ENCODE data around the gene LRRC47.
A peak's percentile ranks its signal among the peaks of the same experiment; 100 is the strongest.

LRRC47 gene

DNA sequence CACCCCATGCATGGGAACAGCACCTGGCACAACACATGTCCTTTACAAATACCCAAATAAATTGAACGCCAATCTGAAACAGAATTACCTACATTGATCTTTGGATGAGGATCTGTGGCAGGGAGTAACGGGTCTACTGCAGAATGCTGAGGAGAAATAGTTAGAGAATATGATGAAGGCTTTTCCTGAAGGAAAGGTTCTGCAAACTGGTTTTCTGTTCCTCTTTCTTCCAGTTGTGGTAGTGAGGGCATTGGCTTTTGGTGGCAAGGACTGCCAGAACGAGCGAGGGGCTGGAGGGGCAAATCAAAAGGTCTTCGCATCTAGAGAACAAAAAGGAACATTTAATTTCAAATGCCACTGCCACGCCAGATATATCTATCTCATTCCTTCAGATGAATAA lies 40.9 kb upstream of the LRRC47 start:
- Histone ChIP-seq H3K27ac (no peak overlapping the region), H3K27me3 (no peaks in the 10 kb centered on the region), H3K36me3 (peaks cover 71 to 99% (median 91%) of the 10 kb centered on the region in 3 donors), H3K4me3 (no peak overlapping the region), H3K9me3 (peaks cover 0 to 4% (median 0%) of the 10 kb centered on the region in 3 donors), H3K4me1 (no peaks in the 10 kb centered on the region)
- no peak for DNase-seq
- intact Hi-C loops (cut with DNase I; ENCODE audit: low total_unique reads): no loop called here
- TF ChIP-seq, protein P1, sequence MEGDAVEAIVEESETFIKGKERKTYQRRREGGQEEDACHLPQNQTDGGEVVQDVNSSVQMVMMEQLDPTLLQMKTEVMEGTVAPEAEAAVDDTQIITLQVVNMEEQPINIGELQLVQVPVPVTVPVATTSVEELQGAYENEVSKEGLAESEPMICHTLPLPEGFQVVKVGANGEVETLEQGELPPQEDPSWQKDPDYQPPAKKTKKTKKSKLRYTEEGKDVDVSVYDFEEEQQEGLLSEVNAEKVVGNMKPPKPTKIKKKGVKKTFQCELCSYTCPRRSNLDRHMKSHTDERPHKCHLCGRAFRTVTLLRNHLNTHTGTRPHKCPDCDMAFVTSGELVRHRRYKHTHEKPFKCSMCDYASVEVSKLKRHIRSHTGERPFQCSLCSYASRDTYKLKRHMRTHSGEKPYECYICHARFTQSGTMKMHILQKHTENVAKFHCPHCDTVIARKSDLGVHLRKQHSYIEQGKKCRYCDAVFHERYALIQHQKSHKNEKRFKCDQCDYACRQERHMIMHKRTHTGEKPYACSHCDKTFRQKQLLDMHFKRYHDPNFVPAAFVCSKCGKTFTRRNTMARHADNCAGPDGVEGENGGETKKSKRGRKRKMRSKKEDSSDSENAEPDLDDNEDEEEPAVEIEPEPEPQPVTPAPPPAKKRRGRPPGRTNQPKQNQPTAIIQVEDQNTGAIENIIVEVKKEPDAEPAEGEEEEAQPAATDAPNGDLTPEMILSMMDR (IDR thresholded peaks at IDR 0.05): no peak

DNA sequence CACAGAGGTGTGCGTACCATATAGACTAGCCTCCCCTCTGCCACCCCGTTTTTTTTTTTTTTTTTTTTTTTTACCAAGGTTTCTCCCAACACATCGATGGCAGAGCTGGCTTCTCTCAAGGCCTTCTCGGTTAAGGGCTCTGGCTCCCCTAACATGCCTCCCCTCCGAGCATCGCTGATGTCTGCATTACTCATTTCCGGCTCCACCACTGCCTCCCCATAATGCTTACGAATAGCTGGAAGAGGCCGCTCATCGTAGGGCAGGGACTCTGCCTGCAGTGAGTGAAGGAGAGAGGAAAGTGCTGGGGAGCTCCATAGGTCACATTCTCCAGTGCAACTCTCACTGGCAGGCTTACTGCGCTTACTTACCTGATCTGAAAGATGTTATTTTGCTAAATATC lies 40.1 kb upstream of the LRRC47 start:
- peaks cover 0 to 4% (median 0%) of the 10 kb centered on the region in 3 donors for H3K9me3 ChIP-seq
- intact Hi-C loops (cut with DNase I; ENCODE audit: low total_unique reads): no loop called here
- DNase-seq: no peak
- no peaks in the 10 kb centered on the region for H3K4me1 ChIP-seq
- H3K4me3 ChIP-seq: no peak overlapping the region
- no peaks in the 10 kb centered on the region for H3K27me3 ChIP-seq
- no peak overlapping the region for H3K27ac ChIP-seq
- TF ChIP-seq, protein P1 (IDR thresholded peaks at IDR 0.05): no peak
- H3K36me3 ChIP-seq: peaks cover 76 to 99% (median 91%) of the 10 kb centered on the region in 3 donors

DNA sequence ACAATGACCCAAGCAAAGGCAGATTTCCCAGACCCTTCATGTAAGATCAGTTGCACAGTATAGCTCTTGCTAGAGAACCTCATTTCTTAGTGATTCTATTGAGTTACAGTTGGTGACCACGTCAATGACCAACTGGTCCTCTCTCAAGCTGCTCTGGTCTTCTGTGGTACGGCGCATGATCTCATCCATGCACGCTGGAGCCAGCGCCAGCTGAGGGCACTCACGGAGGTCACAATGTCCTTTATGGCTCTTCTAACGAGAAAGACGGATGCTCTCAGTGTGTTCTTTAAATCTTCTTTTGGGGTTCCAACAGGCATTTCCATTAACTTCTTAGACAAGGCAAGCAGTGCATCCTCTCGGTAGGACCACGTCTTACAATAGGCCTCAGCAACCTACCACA lies 38.4 kb upstream of the LRRC47 start:
- no peak overlapping the region for H3K4me3 ChIP-seq
- peaks cover 77 to 99% (median 94%) of the 10 kb centered on the region in 3 donors for H3K36me3 ChIP-seq
- peaks cover 0 to 4% (median 0%) of the 10 kb centered on the region in 3 donors for H3K9me3 ChIP-seq
- DNase-seq: no peak
- intact Hi-C loops (cut with DNase I; ENCODE audit: low total_unique reads): no loop called here
- TF ChIP-seq, protein P1 (IDR thresholded peaks at IDR 0.05): no peak
- no peak overlapping the region for H3K27ac ChIP-seq
- no peaks in the 10 kb centered on the region for H3K27me3 ChIP-seq
- no peaks in the 10 kb centered on the region for H3K4me1 ChIP-seq

DNA sequence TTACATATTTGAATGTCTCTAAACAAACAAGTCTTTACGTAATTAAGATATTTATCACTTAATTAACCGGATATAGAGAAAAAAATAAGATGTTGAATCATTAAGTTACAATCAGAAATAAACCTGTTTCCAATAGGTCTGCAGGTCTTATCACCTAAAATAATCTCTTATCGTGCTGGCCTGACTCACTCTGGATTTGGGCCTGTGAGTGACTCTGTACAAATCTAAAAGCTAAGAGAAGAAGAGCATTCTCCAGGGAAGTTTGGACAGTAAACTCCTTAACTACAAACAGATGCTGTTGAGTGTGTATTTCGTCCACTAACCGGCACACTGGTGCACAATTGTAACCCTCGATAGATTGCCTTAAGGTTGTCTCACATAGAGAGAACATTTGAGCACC lies 35.4 kb upstream of the LRRC47 start:
- H3K4me3 ChIP-seq: no peak overlapping the region
- H3K27me3 ChIP-seq: no peaks in the 10 kb centered on the region
- intact Hi-C loops (cut with DNase I; ENCODE audit: low total_unique reads): no loop called here
- no peaks in the 10 kb centered on the region for H3K9me3 ChIP-seq
- peaks cover 73 to 99% (median 93%) of the 10 kb centered on the region in 3 donors for H3K36me3 ChIP-seq
- H3K27ac ChIP-seq: no peak overlapping the region
- no peak for DNase-seq
- TF ChIP-seq, protein P1 (IDR thresholded peaks at IDR 0.05): no peak
- no peaks in the 10 kb centered on the region for H3K4me1 ChIP-seq

DNA sequence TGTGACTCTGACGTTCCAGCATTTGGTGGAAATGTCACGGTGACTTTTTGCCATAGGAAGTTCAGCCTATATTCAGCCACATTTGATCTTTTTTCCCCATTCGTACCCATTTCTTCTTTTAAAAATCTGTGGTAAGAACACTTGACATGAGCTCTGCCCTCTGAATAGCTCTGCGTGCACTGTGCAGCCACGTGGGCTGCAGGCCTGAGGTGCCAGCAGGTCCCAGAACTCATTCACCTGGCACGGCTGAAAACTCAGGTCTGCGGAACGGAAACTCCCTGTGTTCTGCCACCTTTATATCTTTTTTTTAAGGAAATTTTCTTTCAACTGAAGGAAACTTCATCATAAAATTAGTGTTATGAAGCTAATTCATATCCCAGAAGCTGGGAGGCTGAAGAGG lies 32.1 kb upstream of the LRRC47 start:
- Histone ChIP-seq H3K9me3 (no peaks in the 10 kb centered on the region), H3K27ac (no peak overlapping the region), H3K36me3 (peaks cover 77 to 100% (median 97%) of the 10 kb centered on the region in 3 donors), H3K4me1 (no peaks in the 10 kb centered on the region), H3K27me3 (no peaks in the 10 kb centered on the region), H3K4me3 (no peak overlapping the region)
- intact Hi-C loops (cut with DNase I; ENCODE audit: low total_unique reads): no loop called here
- DNase-seq: peak in 1 of 2 donors; percentile 35
- TF ChIP-seq, protein P1 (IDR thresholded peaks at IDR 0.05): no peak

DNA sequence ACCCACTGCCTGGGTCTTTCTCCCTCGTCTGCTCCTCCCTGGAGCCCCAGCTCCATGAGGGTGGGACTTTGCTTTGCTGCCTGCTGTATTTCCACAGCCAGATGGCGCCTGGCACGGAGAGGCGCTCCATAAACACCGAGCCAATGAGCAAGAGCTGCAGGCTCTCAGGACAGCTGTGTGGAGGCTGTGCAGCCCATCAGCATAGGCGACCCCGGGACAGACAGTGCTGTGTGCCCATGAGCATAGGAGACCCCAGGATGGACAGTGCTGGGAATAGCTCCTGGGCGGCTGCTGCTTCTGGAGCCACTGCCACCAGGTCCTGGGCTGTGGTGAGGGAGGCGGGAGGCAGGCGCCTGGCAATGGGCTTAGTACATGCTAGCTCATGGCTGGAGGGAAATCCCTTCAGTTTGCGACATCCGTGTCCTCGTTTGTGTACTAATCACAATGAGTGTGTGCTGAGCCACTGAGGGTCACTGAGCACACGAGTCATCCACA lies 31.6 kb upstream of the LRRC47 start:
- H3K27me3 ChIP-seq: no peaks in the 10 kb centered on the region
- intact Hi-C loops (cut with DNase I; ENCODE audit: low total_unique reads): no loop called here
- H3K4me3 ChIP-seq: no peak overlapping the region
- no peak overlapping the region for H3K27ac ChIP-seq
- peaks cover 79 to 100% (median 97%) of the 10 kb centered on the region in 3 donors for H3K36me3 ChIP-seq
- no peaks in the 10 kb centered on the region for H3K4me1 ChIP-seq
- TF ChIP-seq, protein P1 (IDR thresholded peaks at IDR 0.05): no peak
- H3K9me3 ChIP-seq: no peaks in the 10 kb centered on the region
- DNase-seq: peak in 1 of 2 donors; percentile 48

All from tibial artery (tissue), 4 donors.